H1 (cell line): ENCODE data around the gene CCNG2. TPM values are rescaled to one million over a fixed set of nuclear protein-coding genes. Genes with fewer than 3 reads are reported as not detected.

Experiments
- CBX8 ChIP-seq: fragments of 300-800, 300-1000 bp; sonication (generic); IDR thresholded peaks from 2 replicates; pipeline ENCODE4 v1.7.1; 2016; ENCODE audit warnings: low read depth, low read length, borderline replicate concordance
- CEBPB ChIP-seq: IDR thresholded peaks from 2 replicates; pipeline ENCODE4 v1.6.1; 2012; ENCODE audit warnings: low read depth, low read length
- CHD7 ChIP-seq: fragments of 300-600 bp; sonication (generic); IDR thresholded peaks from 2 replicates; pipeline ENCODE4 v1.7.1; 2012; ENCODE audit warnings: low read length, moderate library complexity, mild to moderate bottlenecking, inconsistent platforms; ENCODE audit not compliant: insufficient replicate concordance
- CTBP2 ChIP-seq: IDR thresholded peaks from 2 replicates; pipeline ENCODE4 v1.7.0; 2011; ENCODE audit warnings: borderline replicate concordance, mild to moderate bottlenecking, moderate library complexity, mixed read lengths, low read length; ENCODE audit not compliant: insufficient read depth, insufficient read length
- EZH2 ChIP-seq: fragments of 200-600 bp; sonication (generic); IDR thresholded peaks from 2 replicates; pipeline ENCODE4 v1.7.1; 2012; ENCODE audit warnings: low read depth, mild to moderate bottlenecking, moderate library complexity, low read length, inconsistent platforms; ENCODE audit not compliant: severe bottlenecking
- JUN ChIP-seq: IDR thresholded peaks from 2 replicates; pipeline ENCODE4 v1.6.1; 2011; ENCODE audit warnings: low read depth, mild to moderate bottlenecking, improper control_type of control experiment, low read length
- JUND ChIP-seq: IDR thresholded peaks from 2 replicates; pipeline ENCODE4 v1.6.1; 2011; ENCODE audit warnings: mild to moderate bottlenecking, improper control_type of control experiment, low read length
- RFX5 ChIP-seq: IDR thresholded peaks from 2 replicates; pipeline ENCODE4 v1.6.1; 2011; ENCODE audit warnings: low read depth, low read length, improper control_type of control experiment, borderline replicate concordance
- RNF2 ChIP-seq: fragments of 200-900, 300-1000 bp; sonication (generic); IDR thresholded peaks from 2 replicates; pipeline ENCODE4 v1.7.1; 2016; ENCODE audit warnings: borderline replicate concordance, low read depth, mild to moderate bottlenecking, antibody characterized with exemption, low read length; ENCODE audit not compliant: poor library complexity, severe bottlenecking; ENCODE audit errors: missing control alignments
- SIX5 ChIP-seq: IDR thresholded peaks from 2 replicates; pipeline ENCODE4 v1.6.1; 2011; ENCODE audit warnings: mild to moderate bottlenecking, low read depth, low read length
- SP1 ChIP-seq: IDR thresholded peaks from 2 replicates; pipeline ENCODE4 v1.6.1; 2011; ENCODE audit warnings: low read depth, low read length
- TAF7 ChIP-seq: optimal IDR thresholded peaks from 2 replicates; pipeline ENCODE3; 2011; ENCODE audit warnings: low read depth, mild to moderate bottlenecking, inconsistent platforms, low read length, moderate library complexity, borderline replicate concordance
- polyA plus RNA-seq, 7 experiments: library from polyadenylated mRNA; depleted of rRNA in 3 of 7; stranded (reverse) in 5 of 7; unstranded in 2 of 7; fragments of >200 nt in 5 of 7; fragments of 200-250 nt in 2 of 7; gene quantifications; 1 replicate in 5 of 7; 2 replicates in 1 of 7; 4 replicates in 1 of 7; pipeline versions ENCODE4 v1.2.1 to v1.2.3, GENCODE V29; 2011 to 2013; ENCODE audit warnings: missing spikeins in 2 of 7, mixed read lengths in 2 of 7
- total RNA-seq: library from RNA; stranded (reverse); fragmentation: NEBNext Ultra II Directional; extraction: Animal tissue kit (Norgen Biotek cat#: 25700); gene quantifications from 2 replicates; pipeline ENCODE4 v1.2.1, GENCODE V29; 2021

The CCNG2 gene
- total and polyA plus RNA-seq, 2 of the 8 experiments (the other 6 are each of a cell fraction or from before 2014, with no cell fraction given) = 3.5 to 13.9 TPM

- no peak for TF ChIP-seq CHD7
- TF ChIP-seq JUND = no peak
- no peak for TF ChIP-seq SP1
- TF ChIP-seq RNF2 = no peak
- TF ChIP-seq SIX5 = no peak
- no peak for TF ChIP-seq RFX5
- no peak for TF ChIP-seq CTBP2
- no peak for TF ChIP-seq CBX8
- no peak for TF ChIP-seq TAF7
- TF ChIP-seq CEBPB = no peak
- TF ChIP-seq JUN = no peak
- no peak for TF ChIP-seq EZH2
Measured at GRCh38 chr4:77143091-77143490, 13.9 kb upstream of the CCNG2 start (continued).
